Renal cortical epithelial cell (primary cell): ENCODE measurements around the gene PPP2R3A. TPM values are rescaled to one million over a fixed set of nuclear protein-coding genes. Genes with fewer than 3 reads are reported as not detected.
A peak's percentile ranks its signal among the peaks of the same experiment; 100 is the strongest.
"Not testable (repeated sequence)": the region's sequence is repeated elsewhere in the genome, so short reads cannot be mapped to it uniquely, and the experiment has no call there.

Experiments
- DNase-seq: peaks from one replicate; pipeline ENCODE4 v3.0.0-alpha.2; 2011; ENCODE audit warnings: low read depth
- total RNA-seq: library from RNA; depleted of rRNA; stranded (reverse); fragments of >200 nt; gene quantifications from 2 replicates; pipeline ENCODE4 v1.2.3, GENCODE V29; 2014

Gene PPP2R3A
- total RNA-seq, 1 donor from 2014 or later = 98.2 TPM

GRCh38 chr3:136093771-136094170 is 128.2 kb downstream of the PPP2R3A start:
- DNase-seq = no peak

GRCh38 chr3:136105044-136105443 is 139.5 kb downstream of the PPP2R3A start:
- DNase-seq = no peak

DNA sequence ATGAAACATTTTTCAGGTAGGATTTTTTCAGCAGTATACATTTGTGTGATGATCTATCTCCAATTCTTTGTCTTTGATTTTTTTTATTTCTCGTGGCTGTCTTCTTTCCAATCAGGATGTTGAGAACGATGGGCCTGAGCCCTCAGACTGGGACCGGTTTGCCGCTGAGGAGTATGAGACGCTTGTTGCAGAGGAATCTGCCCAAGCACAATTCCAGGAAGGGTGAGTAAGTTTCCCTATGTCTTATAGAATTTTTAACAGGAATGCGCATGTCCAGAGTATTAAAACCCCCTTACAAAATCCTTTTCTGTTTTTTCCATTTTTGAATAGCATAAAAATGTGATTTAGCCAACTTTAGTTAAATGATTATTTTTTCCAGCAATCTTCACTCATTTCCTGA is 140.6 kb downstream of the PPP2R3A start:
- DNase-seq = no peak

- no peak for DNase-seq
These were observed 144.0 kb downstream of the PPP2R3A start for GRCh38 chr3:136109499-136109898.

DNA sequence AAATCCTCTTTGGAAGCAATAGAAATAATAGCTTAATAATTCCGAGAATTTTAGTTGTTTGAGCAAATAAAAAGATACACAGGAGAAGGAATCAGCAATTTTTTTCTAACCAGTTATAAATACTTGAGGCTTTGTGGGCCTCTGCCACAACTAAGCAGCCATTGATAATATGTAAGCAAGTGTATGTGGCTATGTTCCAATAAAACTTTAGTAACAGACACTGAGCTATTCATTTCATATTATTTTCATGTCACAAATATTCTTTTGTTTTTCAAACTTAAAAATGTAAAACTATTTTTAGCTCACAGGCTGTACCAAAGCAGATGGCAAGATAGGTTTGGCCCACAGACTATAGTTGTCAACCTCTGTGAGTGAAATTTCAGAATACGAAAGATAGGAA is 145.0 kb downstream of the PPP2R3A start:
- DNase-seq = no peak

DNA sequence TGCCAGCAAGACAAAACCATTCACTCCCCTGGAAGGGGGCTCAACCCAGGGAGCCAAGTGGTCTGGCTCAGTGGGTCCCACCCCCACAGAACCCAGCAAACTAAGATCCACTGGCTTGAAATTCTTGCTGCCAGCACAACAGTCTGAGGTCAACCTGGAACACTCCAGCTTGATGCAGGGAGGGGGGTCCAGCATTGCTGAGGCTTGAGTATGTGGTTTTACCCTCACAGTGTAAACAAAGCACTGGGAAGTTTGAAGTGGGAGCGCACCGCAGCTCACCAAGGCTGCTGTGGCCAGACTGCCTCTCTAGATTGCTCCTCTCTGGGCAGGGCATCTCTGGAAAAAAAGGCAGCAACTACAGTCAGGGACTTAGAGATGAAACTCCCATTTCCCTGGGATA is 148.9 kb downstream of the PPP2R3A start:
- DNase-seq = no peak

GRCh38 chr3:136119332-136119731 is 153.8 kb downstream of the PPP2R3A start:
- DNase-seq = not testable (repeated sequence)

- DNase-seq = not testable (repeated sequence)
These were observed 154.3 kb downstream of the PPP2R3A start for GRCh38 chr3:136119783-136120182.

DNA sequence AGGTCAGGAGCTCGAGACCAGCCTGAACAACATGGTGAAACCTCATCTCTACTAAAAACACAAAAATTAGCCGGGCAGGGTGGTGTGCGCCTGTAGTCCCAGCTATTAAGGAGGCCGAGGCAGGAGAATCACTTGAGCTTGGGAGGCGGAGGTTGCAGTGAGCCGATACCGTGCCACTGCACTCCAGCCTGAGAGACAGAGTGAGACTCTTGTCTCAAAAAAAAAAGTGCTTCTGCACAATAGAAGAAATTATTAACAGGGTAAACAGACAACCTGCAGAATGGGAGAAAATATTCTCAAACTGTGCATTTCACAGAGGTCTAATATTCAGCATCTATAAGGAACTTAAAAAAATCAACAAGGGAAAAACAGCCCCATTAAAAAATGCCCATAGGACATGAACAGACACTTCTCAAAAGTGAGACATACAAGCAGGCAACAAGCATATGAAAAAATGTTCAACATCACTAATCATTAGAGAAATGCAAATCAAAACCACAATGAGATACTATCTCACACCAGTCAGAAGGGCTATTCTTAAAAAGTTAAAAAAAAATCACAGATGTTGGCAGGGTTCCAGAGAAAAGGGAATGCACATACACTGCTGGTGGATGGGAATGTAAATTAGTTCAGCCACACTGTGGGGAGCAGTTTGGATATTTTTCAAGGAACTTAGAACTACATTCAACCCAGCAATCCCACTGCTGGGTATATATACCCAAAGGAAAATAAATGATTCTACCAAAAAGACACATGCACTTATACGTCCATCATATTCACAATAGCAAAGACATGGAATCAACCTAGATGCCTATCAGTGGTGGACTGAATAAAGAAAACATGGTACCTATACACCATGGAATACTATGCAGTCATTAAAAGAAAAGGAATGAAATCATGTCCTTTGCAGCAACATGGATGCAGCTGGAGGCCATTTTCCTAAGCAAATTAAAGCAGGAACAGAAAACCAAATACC is 155.1 kb downstream of the PPP2R3A start:
- no peak for DNase-seq

- no peak for DNase-seq
These were observed 156.5 kb downstream of the PPP2R3A start for GRCh38 chr3:136122006-136122405.

DNA sequence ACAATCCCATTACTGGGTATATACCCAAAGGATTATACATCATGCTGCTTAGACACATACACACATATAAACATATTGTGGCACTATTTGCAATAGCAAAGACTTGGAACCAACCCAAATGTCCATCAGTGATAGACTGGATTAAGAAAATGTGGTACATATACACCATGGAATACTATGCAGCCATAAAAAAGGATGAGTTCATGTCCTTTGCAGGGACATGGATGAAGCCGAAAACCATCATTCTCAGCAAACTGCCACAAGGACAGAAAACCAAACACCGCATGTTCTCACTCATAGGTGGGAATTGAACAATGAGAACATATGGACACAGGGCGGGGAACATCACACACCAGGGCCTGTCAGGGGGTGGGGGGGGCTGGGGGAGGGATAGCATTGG is 166.1 kb downstream of the PPP2R3A start:
- DNase-seq = not testable (repeated sequence)

DNA sequence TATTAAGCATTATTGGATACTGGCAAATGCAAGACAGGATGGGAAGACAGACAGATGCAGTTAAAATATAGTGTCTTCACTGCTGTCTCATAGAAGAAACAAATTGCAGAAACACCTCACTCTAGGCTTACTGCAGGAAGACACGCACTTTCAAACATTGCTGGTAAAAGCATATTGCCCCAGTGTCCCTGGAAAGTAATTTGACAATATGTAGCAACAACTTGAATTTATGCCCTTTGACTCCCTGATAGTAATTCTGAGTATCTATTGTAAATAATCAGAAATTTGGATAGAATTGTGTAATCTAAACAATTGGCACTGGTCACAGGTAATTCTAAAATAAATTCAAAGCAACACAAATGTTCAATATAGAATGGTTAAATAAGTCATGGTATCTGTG is 168.6 kb downstream of the PPP2R3A start:
- no peak for DNase-seq

GRCh38 chr3:136135039-136135802 is 169.7 kb downstream of the PPP2R3A start:
- DNase-seq = no peak

GRCh38 chr3:136136454-136136853 is 170.9 kb downstream of the PPP2R3A start:
- DNase-seq = no peak

- no peak for DNase-seq
These were observed 175.8 kb downstream of the PPP2R3A start for GRCh38 chr3:136141291-136141785.

- DNase-seq = peak; percentile 43
These were observed 176.4 kb downstream of the PPP2R3A start for GRCh38 chr3:136141891-136142290.

- DNase-seq = peak; percentile 97
These were observed 177.1 kb downstream of the PPP2R3A start for GRCh38 chr3:136142592-136142991.

- DNase-seq = not testable (repeated sequence)
These were observed 178.9 kb downstream of the PPP2R3A start for GRCh38 chr3:136144397-136144796.

DNA sequence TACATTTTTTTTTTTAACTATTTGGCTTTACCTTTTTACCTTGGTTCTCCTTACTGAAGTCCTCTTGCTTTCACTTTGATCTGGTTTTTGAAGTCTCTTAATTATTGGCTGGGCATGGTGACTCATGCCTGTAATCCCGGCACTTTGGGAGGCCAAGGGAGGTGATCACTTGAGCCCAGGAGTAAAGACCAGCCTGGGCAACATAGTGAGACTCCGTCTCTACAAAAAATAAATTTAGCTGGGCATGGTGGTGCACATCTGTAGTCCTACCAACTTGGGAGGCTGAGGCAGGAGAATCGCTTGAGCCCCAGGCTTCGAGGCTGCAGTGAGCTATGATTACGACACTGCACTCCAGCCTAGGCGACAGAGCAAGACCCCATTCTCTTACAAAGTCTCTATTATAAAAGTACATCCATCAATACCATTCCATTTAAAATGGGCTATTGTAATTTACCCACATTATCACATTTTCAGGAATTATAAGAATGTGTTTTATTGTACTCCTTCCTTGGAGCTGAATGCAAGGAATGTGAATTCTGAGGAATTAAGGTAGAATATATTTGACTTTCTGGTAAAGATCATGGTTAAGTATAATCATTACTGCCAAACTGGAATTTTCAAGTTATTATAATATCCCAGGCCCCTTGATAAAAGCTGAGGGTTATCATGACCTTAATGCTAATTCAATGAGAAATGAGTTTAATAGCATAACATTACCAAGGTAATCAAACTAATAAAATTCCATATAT is 181.6 kb downstream of the PPP2R3A start:
- peak; percentile 51 for DNase-seq

DNA sequence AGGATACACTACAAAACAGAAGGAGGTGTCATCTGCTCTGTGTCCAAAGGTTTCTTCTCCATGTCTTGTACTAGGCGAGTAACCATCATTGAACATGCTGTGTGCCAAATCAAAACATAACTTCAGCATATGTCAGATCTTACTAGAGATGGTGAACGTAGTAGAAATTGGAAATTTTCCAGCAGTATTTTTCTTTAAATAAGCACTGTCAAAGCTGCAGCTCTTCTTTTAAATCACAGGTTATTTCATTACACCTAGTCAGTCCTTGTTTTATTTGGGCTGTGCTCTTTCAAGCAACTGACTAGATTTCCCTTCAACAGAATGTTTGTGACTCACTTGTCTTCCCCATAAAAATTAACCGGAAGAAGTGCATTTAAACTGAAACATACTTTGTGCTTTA is 184.1 kb downstream of the PPP2R3A start:
- peak; percentile 61 for DNase-seq

GRCh38 chr3:136151219-136151618 is 185.7 kb downstream of the PPP2R3A start:
- DNase-seq = no peak
